Measurements from ENCODE around the gene DPPA5.
A peak's percentile ranks its signal among the peaks of the same experiment; 100 is the strongest.
"Not testable (repeated sequence)": the region's sequence is repeated elsewhere in the genome, so short reads cannot be mapped to it uniquely, and the experiment has no call there.

The DPPA5 gene

GRCh38 chr6:73363537-73363875 is 9.4 kb upstream of the DPPA5 start:
- DNase-seq, result no peak

- DNase-seq, result no peak
Observed at GRCh38 chr6:73362869-73363536, 8.9 kb upstream of the DPPA5 start.

- no peak for DNase-seq
Observed at GRCh38 chr6:73362358-73362757, 8.3 kb upstream of the DPPA5 start, which contains the start of gene KHDC3L. KHDC3L (plus strand) TSS chr6:73362658; CDS start chr6:73362730, 72 bp downstream.

GRCh38 chr6:73349311-73349710 is 4.8 kb downstream of the DPPA5 start:
- no peak for DNase-seq

GRCh38 chr6:73348550-73349204 is 5.4 kb downstream of the DPPA5 start:
- DNase-seq, result no peak

GRCh38 chr6:73343164-73343563 is 10.9 kb downstream of the DPPA5 start:
- no peak for DNase-seq

GRCh38 chr6:73342174-73342573 is 11.9 kb downstream of the DPPA5 start:
- DNase-seq, result no peak

- no peak for DNase-seq
Observed at GRCh38 chr6:73341335-73341734, 12.7 kb downstream of the DPPA5 start.

GRCh38 chr6:73340048-73340447 is 14.0 kb downstream of the DPPA5 start:
- DNase-seq, result no peak

- DNase-seq, result no peak
Observed at GRCh38 chr6:73339340-73339739, 14.7 kb downstream of the DPPA5 start.

GRCh38 chr6:73329201-73329600 is 24.9 kb downstream of the DPPA5 start:
- DNase-seq, result no peak

GRCh38 chr6:73328790-73329189 is 25.3 kb downstream of the DPPA5 start:
- no peak for DNase-seq

- DNase-seq, result no peak
Observed at GRCh38 chr6:73325656-73326055, 28.4 kb downstream of the DPPA5 start.

- DNase-seq, result no peak
Observed at GRCh38 chr6:73323323-73323722, 30.8 kb downstream of the DPPA5 start.

- no peak for DNase-seq
Observed at GRCh38 chr6:73314577-73315492, 39.2 kb downstream of the DPPA5 start.

GRCh38 chr6:73310503-73310845 is 43.6 kb downstream of the DPPA5 start:
- not testable (repeated sequence) for DNase-seq

GRCh38 chr6:73309785-73310502 is 44.1 kb downstream of the DPPA5 start:
- peak; percentile 28 for DNase-seq

GRCh38 chr6:73309535-73309784 is 44.6 kb downstream of the DPPA5 start:
- DNase-seq, result no peak

GRCh38 chr6:73308712-73309534 is 45.2 kb downstream of the DPPA5 start:
- no peak for DNase-seq

- not testable (repeated sequence) for DNase-seq
Observed at GRCh38 chr6:73303773-73304172, 50.3 kb downstream of the DPPA5 start.

Data from T-helper 9 cell (primary cell).